C4-2B (cell line): Measurements from ENCODE around the gene CDH15.

Experiments
- ZFX ChIP-seq: fragments of 450-650 bp; IDR thresholded peaks from 2 replicates; pipeline ENCODE4 v1.6.1; 2017
- TF ChIP-seq, protein P1 (sequence below): fragments of 450-650 bp; conservative IDR thresholded peaks from 2 replicates; pipeline ENCODE4 v1.5.1; 2017; ENCODE audit warnings: mild to moderate bottlenecking

DNA sequence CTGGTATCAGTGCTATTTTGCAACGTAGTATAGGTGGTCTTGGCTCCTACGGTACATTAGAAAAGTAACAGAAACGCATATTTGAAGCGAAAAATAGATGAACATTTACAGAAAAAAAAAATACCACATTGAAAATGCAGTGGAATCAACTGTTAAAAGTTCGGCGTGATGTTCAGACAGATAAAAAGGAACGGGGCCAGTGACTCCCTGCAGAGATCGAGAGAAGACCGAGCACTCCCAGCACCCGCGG is 45.5 kb downstream of the CDH15 start:
- TF ChIP-seq, protein P1, sequence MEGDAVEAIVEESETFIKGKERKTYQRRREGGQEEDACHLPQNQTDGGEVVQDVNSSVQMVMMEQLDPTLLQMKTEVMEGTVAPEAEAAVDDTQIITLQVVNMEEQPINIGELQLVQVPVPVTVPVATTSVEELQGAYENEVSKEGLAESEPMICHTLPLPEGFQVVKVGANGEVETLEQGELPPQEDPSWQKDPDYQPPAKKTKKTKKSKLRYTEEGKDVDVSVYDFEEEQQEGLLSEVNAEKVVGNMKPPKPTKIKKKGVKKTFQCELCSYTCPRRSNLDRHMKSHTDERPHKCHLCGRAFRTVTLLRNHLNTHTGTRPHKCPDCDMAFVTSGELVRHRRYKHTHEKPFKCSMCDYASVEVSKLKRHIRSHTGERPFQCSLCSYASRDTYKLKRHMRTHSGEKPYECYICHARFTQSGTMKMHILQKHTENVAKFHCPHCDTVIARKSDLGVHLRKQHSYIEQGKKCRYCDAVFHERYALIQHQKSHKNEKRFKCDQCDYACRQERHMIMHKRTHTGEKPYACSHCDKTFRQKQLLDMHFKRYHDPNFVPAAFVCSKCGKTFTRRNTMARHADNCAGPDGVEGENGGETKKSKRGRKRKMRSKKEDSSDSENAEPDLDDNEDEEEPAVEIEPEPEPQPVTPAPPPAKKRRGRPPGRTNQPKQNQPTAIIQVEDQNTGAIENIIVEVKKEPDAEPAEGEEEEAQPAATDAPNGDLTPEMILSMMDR = no peak
- TF ChIP-seq ZFX = no peak
